HTERT RPE-1 (cell line): ENCODE measurements around the gene RMDN3.

Experiments
- in situ Hi-C: fragments of 300-500 bp; cut with MboI; formaldehyde crosslinking; loops from 4 replicates; pipeline ENCODE4 v1.14.3; 2020; ENCODE audit warnings: low sequenced_read_pairs

Gene RMDN3

GRCh38 chr15:40754883-40755811, at the start of gene RMDN3:
RMDN3 (minus strand) TSS chr15:40755254; CDS start chr15:40754783, 471 bp downstream.
- in situ Hi-C loops = no loop called here

GRCh38 chr15:40803688-40804087, 48.6 kb upstream of the RMDN3 start:
- in situ Hi-C loops = no loop called here

GRCh38 chr15:40803076-40803475, 48.0 kb upstream of the RMDN3 start:
- in situ Hi-C loops = no loop called here

GRCh38 chr15:40799523-40799922, 44.5 kb upstream of the RMDN3 start:
- in situ Hi-C loops = no loop called here

GRCh38 chr15:40796512-40796911, 41.5 kb upstream of the RMDN3 start:
- in situ Hi-C loops = no loop called here

- in situ Hi-C loops = no loop called here
Observed at GRCh38 chr15:40796041-40796440, 41.0 kb upstream of the RMDN3 start.

- in situ Hi-C loops = no loop called here
Observed at GRCh38 chr15:40793216-40793989, 38.3 kb upstream of the RMDN3 start.

GRCh38 chr15:40792394-40792793, 37.3 kb upstream of the RMDN3 start:
- in situ Hi-C loops = no loop called here

- in situ Hi-C loops = no loop called here
Observed at GRCh38 chr15:40790718-40791117, 35.7 kb upstream of the RMDN3 start.

GRCh38 chr15:40789999-40790398, 34.9 kb upstream of the RMDN3 start:
- in situ Hi-C loops = no loop called here

GRCh38 chr15:40789119-40789518, 34.1 kb upstream of the RMDN3 start:
- in situ Hi-C loops = no loop called here

- in situ Hi-C loops = no loop called here
Observed at GRCh38 chr15:40787991-40788390, 32.9 kb upstream of the RMDN3 start.

GRCh38 chr15:40787344-40787841, 32.3 kb upstream of the RMDN3 start:
- in situ Hi-C loops = no loop called here

GRCh38 chr15:40785814-40786213, 30.8 kb upstream of the RMDN3 start:
- in situ Hi-C loops = no loop called here

GRCh38 chr15:40785164-40785563, 30.1 kb upstream of the RMDN3 start:
- in situ Hi-C loops = no loop called here

- in situ Hi-C loops = no loop called here
Observed at GRCh38 chr15:40782609-40783227, 27.7 kb upstream of the RMDN3 start.

- in situ Hi-C loops = no loop called here
Observed at GRCh38 chr15:40776537-40777141, 21.6 kb upstream of the RMDN3 start.

- in situ Hi-C loops = no loop called here
Observed at GRCh38 chr15:40775740-40776536, 20.9 kb upstream of the RMDN3 start.

GRCh38 chr15:40775007-40775406, 20.0 kb upstream of the RMDN3 start:
- in situ Hi-C loops = no loop called here

- in situ Hi-C loops = no loop called here
Observed at GRCh38 chr15:40773902-40774301, 18.8 kb upstream of the RMDN3 start.
